NCI-H1048 (cell line): ENCODE results near the gene HEXA.

Source experiments
- DNase-seq: peaks from one replicate; lab custom pipeline; 2025; lab: John Stamatoyannopoulos, UW

Gene HEXA

GRCh38 chr15:72375501-72375845 lies 341 bp downstream of the HEXA start:
- DNase-seq = no peak

DNA sequence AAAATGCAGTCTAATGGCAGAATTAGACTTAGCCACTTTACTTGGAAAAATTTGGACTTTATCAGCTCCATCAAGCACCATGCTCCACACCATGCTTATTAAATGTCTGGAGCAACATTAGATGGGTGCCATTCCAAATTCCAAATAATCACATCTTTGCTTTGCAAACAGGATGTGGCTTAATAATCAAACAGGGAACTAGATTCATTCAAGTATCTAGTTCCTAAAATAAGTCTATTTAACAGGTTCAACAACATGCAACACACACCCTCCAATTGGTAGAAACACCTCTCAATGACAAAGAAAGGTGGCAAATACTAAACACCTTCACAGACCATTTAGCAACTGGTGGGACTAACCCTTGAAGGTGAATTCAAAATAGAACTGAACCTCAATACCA lies 3.5 kb downstream of the HEXA start:
- DNase-seq = no peak

DNA sequence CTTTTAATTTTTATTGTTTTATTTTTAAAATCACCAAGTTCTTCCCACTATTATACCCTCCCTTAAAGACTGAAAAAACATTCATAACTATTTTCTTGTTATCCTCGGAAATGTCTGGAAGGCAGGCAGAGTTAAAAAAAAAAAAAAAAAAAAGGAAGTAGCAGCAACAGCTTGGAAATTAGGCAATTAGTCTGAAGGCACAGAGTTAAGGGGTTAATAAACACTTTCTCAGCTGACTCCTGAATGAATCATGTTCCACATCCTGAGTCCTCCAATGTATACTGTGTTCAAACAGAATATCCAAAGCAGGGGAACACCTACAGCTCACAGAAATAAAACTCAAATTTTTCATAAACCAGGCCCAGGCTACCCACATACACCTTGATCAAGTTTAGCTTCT lies 5.8 kb downstream of the HEXA start:
- DNase-seq = no peak

DNA sequence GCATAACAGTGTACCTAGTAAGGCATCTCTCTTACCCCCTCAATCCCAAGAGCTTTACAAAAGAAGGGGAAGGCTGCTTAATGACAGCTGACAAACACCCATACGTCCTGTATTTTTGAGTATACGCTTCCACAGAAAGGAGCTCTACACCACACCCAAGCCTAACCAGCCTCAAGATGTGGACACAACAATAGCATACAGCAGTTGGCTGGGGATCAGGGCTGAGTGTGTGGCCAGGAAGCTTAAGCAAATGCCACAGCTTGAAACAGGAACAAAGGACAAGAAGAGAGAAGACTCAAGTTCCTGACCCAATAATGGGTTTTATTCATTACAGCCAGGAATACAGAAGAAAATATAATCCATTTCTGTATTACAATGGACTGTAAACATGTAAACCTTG lies 6.9 kb downstream of the HEXA start:
- DNase-seq = no peak

GRCh38 chr15:72368325-72368724 lies 7.5 kb downstream of the HEXA start:
- no peak for DNase-seq

DNA sequence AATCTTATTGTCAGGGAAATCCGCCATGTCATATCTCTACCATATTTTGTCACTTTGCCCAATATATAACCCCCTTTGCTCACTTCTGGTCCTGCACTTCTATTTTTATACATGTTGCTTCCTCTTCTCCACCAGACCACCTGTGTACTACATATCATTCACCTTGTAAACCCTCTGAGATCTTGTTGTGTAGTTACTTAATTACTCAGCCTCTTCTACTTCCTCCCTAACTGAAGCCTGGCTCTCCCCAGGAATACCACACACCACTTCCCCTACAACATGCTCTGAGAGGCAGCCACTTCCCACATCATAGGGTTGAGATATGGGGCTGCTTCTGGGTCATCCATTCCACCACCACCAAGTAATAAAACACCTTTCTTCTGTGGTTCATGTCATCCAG lies 10.0 kb downstream of the HEXA start:
- DNase-seq = no peak

DNA sequence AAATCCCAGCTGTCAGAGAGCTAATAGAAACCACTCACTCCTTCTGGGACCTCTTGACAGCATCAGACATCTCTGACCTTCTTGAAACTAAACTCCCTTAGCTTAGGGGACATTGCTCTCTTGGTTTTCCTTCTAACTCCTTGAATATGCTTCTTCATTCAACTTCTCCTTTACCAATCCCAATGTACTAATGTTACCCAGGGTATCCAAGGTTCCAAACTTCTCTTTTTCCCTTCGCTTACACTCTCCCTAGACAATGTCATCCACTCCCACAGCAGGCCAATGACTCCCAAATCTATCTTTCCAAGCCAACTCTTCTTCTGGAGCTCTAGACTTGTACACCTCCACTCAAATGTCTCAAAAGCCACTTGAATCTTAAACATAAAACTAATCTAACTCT lies 14.6 kb downstream of the HEXA start:
- DNase-seq = no peak

DNA sequence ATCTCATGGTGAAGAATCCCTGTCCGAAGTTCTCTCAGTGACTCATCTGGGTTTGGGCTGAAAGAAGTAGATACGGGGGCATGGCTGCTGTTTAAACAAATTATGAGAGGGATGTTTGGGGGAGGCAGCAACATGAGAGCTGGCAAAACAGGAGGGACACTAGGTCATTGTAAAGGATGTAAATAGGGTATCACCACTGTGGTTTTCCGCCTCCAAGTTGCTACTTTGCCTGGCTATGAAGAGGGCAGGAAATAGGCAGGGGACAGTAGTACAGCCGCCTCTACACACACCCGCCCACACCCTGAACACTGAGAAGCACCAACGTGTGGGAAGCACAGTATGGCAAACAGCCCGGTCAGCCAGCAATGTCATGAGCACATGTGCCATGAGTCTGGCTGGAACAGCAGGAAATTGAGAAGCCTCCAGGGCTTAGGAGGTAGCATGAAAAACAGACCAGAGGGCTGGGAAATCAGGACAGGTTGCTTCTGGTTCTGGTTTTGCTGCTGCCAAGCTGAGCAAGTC lies 17.1 kb downstream of the HEXA start:
- DNase-seq = no peak

DNA sequence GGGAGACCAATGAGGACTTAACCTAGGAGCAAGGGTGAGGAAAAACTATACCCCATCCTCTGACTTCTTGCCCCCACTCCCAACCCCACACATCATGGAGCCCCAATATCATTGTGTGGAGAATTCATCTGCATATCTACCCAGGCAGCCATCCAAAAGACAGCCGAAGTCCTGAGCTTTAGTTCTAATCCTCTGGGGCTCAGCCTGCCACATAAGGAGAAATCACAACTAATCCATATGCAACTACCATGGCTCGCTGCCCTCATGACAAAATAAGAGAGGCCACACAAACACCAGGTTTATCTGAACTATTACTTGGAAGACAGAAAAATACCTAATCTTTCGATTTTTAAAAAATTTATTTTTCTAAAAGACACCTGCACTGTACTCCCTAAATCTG lies 17.7 kb downstream of the HEXA start:
- no peak for DNase-seq

DNA sequence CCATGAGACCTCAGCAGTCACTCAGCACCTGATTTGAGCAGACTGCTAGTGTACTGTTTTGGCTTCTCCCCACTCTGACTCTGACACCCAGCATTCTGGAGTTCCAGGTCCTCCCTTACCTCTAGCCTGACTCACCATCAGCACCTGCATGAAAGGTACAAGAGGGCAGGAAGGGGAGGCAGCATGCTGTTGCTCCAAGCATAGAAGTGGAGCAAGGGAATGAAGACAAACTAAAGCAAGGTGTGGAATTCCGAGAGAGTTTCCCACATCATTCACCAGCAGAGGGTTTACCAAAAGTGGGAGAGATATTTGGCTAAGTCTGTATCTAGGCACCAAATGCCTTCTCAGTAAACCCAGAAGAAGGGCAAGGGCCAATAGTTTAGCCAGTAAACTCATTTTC lies 21.3 kb downstream of the HEXA start:
- no peak for DNase-seq

DNA sequence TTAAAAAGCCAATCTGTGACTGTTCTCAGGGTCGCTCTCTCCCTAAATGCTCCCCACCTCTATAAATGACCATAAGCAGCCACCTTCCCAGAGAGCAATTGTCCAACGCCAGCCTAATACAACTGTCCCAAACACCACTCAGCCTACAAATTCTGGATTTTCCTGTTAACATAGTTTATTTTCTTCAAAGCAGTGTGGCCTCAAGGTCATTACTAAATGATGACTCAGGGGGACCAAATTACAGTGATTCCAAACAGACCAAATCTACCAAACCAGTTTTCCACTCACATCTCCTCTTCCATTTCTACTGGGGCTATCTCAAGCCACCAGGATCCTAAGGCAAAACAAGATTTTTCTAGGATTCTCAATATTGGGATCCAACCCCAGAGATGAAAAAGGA lies 22.5 kb downstream of the HEXA start:
- DNase-seq = no peak

DNA sequence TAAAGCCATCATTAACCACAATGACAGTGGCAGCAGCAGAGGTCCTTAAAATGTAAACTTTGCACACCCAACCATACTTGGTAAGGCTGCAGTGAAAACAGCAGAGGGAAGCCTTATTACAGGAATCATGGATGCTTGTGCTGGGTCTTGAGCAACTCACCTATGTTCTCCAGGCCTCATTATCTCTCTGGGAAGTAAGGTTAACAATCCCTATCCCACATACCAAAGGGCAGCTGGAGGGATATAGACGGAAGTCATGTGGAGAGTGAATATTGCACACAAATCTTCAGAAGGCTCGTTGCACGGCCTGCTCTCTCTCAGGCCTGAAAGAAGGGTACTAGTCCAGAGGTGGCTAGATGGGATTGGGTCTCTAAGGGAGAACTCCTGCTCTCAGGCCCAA lies 30.0 kb downstream of the HEXA start:
- no peak for DNase-seq

DNA sequence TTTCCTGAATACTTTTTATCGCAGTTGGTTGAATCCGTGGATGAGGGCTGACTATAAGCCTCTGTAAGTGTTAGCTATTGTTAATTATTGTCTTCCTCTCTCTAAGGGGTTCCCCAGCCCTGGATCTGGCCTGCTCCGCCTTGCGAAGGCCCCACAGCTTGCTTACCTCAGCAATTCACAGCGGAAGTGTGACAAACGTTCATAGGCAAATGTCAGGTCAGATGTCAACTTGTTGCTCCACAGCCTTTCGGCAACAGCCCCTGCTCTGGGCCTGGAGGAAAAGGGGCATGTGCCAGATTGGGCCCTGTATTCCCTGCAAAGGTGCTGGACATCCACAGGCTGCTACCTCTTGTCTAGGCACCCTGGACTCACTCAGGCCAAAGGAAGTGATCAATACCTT lies 30.5 kb downstream of the HEXA start:
- no peak for DNase-seq

GRCh38 chr15:72344602-72345001 lies 31.2 kb downstream of the HEXA start:
- DNase-seq = no peak

- DNase-seq = no peak
Measured at GRCh38 chr15:72342385-72342784, 33.4 kb downstream of the HEXA start.

DNA sequence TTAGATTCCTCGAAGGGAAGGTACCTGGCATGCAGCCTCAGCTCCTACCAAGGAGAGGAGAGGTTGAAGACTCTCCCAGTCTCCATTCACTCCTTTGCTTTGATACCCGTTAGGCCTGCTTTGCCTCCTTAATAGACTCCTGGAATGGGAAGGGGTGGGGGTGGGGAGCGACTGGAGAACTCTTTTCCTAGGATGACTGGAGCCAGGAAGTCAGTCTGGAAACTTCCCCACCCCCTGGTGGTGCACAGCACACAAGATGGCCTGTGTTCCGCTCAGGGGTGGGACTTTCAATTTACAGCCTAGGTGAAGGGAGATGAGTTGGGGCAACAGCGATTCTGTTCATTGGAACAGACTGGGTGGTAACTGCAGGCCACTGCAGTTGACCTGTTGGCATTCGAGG lies 34.5 kb downstream of the HEXA start:
- DNase-seq = no peak

- DNase-seq = no peak
Measured at GRCh38 chr15:72340366-72340765, 35.4 kb downstream of the HEXA start.

- DNase-seq = no peak
Measured at GRCh38 chr15:72339777-72340177, 36.0 kb downstream of the HEXA start.

- no peak for DNase-seq
Measured at GRCh38 chr15:72338617-72339321, 37.0 kb downstream of the HEXA start.

DNA sequence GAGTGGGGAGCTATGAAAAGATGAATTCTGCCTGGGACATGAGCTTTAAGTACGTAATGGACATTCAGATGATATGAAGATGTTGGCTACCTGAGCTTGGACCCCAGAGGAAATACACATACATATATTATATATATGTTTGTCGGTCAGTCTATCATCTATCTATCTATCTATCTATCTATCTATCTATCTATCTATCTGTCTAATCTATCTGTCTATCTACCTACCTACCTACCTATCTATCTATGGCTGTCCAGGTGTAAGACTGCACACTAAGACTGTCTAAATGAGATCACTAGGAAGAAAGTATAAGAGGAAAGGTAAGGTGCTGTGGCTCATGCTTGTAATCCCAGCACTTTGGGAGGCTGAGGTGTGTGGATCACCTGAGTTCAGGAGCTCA lies 37.7 kb downstream of the HEXA start:
- no peak for DNase-seq

GRCh38 chr15:72334842-72335241 lies 41.0 kb downstream of the HEXA start:
- DNase-seq = no peak

GRCh38 chr15:72331021-72331420 lies 44.8 kb downstream of the HEXA start:
- no peak for DNase-seq

DNA sequence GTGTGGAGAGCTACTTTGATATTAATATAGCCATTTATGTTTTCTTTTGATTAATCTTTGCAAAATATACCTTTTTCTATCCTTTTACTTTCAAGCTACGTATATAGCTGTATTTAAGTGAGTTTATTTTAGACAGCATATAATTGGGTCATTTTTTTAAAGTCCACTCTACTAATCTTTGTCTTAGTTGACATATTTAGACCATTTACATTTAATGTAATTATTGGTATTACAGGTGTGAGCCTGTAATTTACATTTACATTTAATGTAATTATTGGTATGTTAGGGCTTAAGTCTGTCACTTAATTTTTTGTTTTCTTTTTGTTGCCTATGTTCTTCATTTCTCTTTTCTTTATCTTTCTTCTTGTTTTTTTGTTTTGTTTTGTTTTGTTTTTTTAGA lies 52.1 kb downstream of the HEXA start:
- no peak for DNase-seq

- peak; percentile 83 for DNase-seq
Measured at GRCh38 chr15:72319985-72320671, 55.7 kb downstream of the HEXA start, which contains the start of gene CELF6. Gene CELF6 (minus strand): TSS chr15:72320157. CDS start chr15:72319874, 283 bp downstream.
